H9 (cell line): ENCODE data around the gene TLL2. TPM values are rescaled to one million over a fixed set of nuclear protein-coding genes. Genes with fewer than 3 reads are reported as not detected.
A peak's percentile ranks its signal among the peaks of the same experiment; 100 is the strongest.

Experiments used
- DNase-seq: peaks from one replicate; pipeline ENCODE4 v3.0.0-alpha.2; 2017
- H2AFZ ChIP-seq: one replicate; pipeline ENCODE4 v1.6.1; 2013; ENCODE audit warnings: mild to moderate bottlenecking, low read length, control low read depth, moderate library complexity
- H2AK5ac ChIP-seq: 2 replicates; pipeline ENCODE4 v1.6.1; 2013; ENCODE audit warnings: low read length, control low read depth, mixed read lengths; ENCODE audit not compliant: insufficient read length
- H2BK120ac ChIP-seq: one replicate; pipeline ENCODE4 v1.6.1; 2013; ENCODE audit warnings: low read depth, mild to moderate bottlenecking, low read length, control low read depth, inconsistent platforms; ENCODE audit not compliant: poor library complexity, severe bottlenecking
- H2BK12ac ChIP-seq: 2 replicates; pipeline ENCODE4 v1.6.1; 2013; ENCODE audit warnings: low read length, control low read depth, mixed read lengths, low read depth; ENCODE audit not compliant: insufficient read length
- H2BK15ac ChIP-seq: 2 replicates; pipeline ENCODE4 v1.6.1; 2013; ENCODE audit warnings: low read depth, low read length, control low read depth
- H2BK20ac ChIP-seq: one replicate; pipeline ENCODE4 v1.6.1; 2013; ENCODE audit warnings: low read depth, mild to moderate bottlenecking, low read length, control low read depth, inconsistent platforms; ENCODE audit not compliant: poor library complexity, severe bottlenecking
- H2BK5ac ChIP-seq: 2 replicates; pipeline ENCODE4 v1.6.1; 2013; ENCODE audit warnings: low read length, control low read depth, mixed read lengths; ENCODE audit not compliant: insufficient read length
- H3K14ac ChIP-seq: 2 replicates; pipeline ENCODE4 v1.6.1; 2013; ENCODE audit warnings: low read length, control low read depth; ENCODE audit not compliant: insufficient read depth
- H3K18ac ChIP-seq: 2 replicates; pipeline ENCODE4 v1.6.1; 2013; ENCODE audit warnings: low read depth, mild to moderate bottlenecking, mixed read lengths, low read length, control low read depth; ENCODE audit not compliant: insufficient read length
- H3K23ac ChIP-seq: 2 replicates; pipeline ENCODE4 v1.6.1; 2013; ENCODE audit warnings: low read length, control low read depth, mixed read lengths, low read depth; ENCODE audit not compliant: insufficient read length
- H3K23me2 ChIP-seq: 2 replicates; pipeline ENCODE4 v1.6.1; 2013; ENCODE audit warnings: low read depth, mild to moderate bottlenecking, mixed read lengths, low read length, control low read depth; ENCODE audit not compliant: insufficient read length, poor library complexity, severe bottlenecking
- H3K27ac ChIP-seq: 2 replicates; pipeline ENCODE4 v1.5.1; 2013; ENCODE audit warnings: low read length, control low read depth, mixed read lengths, low read depth; ENCODE audit not compliant: insufficient read length
- H3K27me3 ChIP-seq: 2 replicates; pipeline ENCODE4 v1.6.1; 2013; ENCODE audit warnings: low read length, control low read depth, inconsistent platforms; ENCODE audit not compliant: insufficient read depth
- H3K4ac ChIP-seq: 2 replicates; pipeline ENCODE4 v1.6.1; 2013; ENCODE audit warnings: low read depth, mild to moderate bottlenecking, control low read depth, inconsistent platforms, low read length, moderate library complexity
- H3K4me1 ChIP-seq: 2 replicates; pipeline ENCODE4 v1.6.1; 2013; ENCODE audit warnings: low read length, control low read depth, inconsistent platforms; ENCODE audit not compliant: insufficient read depth
- H3K4me2 ChIP-seq: 2 replicates; pipeline ENCODE4 v1.6.1; 2013; ENCODE audit warnings: low read length, control low read depth, mixed read lengths; ENCODE audit not compliant: insufficient read length, insufficient read depth
- H3K56ac ChIP-seq: 2 replicates; pipeline ENCODE4 v1.6.1; 2013; ENCODE audit warnings: low read depth, mild to moderate bottlenecking, mixed read lengths, low read length, control low read depth; ENCODE audit not compliant: insufficient read length
- H3K79me1 ChIP-seq: 2 replicates; pipeline ENCODE4 v1.6.1; 2013; ENCODE audit warnings: low read depth, mild to moderate bottlenecking, moderate library complexity, low read length, control low read depth, inconsistent platforms; ENCODE audit not compliant: insufficient read depth, poor library complexity, severe bottlenecking
- H3K79me2 ChIP-seq: 2 replicates; pipeline ENCODE4 v1.6.1; 2013; ENCODE audit warnings: low read length, control low read depth, inconsistent platforms; ENCODE audit not compliant: insufficient read depth
- H3K9ac ChIP-seq: 2 replicates; pipeline ENCODE4 v1.6.1; 2013; ENCODE audit warnings: low read length, control low read depth, mixed read lengths; ENCODE audit not compliant: insufficient read length; ENCODE audit errors: extremely low read depth
- H3K9me3 ChIP-seq: one replicate; pipeline ENCODE4 v1.6.1; 2013; ENCODE audit warnings: low read depth, low read length, inconsistent platforms; ENCODE audit not compliant: control insufficient read depth
- H3T11ph ChIP-seq: one replicate; pipeline ENCODE4 v1.6.1; 2013; ENCODE audit warnings: mild to moderate bottlenecking, low read length, control low read depth, inconsistent platforms
- H4K20me1 ChIP-seq: one replicate; pipeline ENCODE4 v1.6.1; 2013; ENCODE audit not compliant: control insufficient read depth, insufficient read length, insufficient read depth
- H4K5ac ChIP-seq: 2 replicates; pipeline ENCODE4 v1.6.1; 2013; ENCODE audit warnings: low read depth, mild to moderate bottlenecking, mixed read lengths, low read length, control low read depth; ENCODE audit not compliant: insufficient read length
- H4K8ac ChIP-seq: replicated peaks from 2 replicates; pipeline ENCODE4 v1.6.1; 2013; ENCODE audit warnings: low read length, control low read depth, mixed read lengths, low read depth; ENCODE audit not compliant: insufficient read length
- H4K91ac ChIP-seq: 2 replicates; pipeline ENCODE4 v1.6.1; 2013; ENCODE audit warnings: low read depth, mild to moderate bottlenecking, moderate library complexity, mixed read lengths, low read length, control low read depth; ENCODE audit not compliant: insufficient read length
- H3K27ac Mint-ChIP-seq, 3 experiments: 2 replicates in 2 of 3; 3 replicates in 1 of 3; pipeline ENCODE4 v1.8.0; 2020 to 2021; ENCODE audit warnings: mixed read lengths in 3 of 3, mild to moderate bottlenecking in 1 of 3, moderate library complexity in 1 of 3
- H3K27me3 Mint-ChIP-seq: 2 replicates; pipeline ENCODE4 v1.8.0; 2021; ENCODE audit warnings: low read depth, mild to moderate bottlenecking, moderate library complexity, mixed read lengths
- H3K36me3 Mint-ChIP-seq, 3 experiments: 2 replicates in 2 of 3; 3 replicates in 1 of 3; pipeline ENCODE4 v1.8.0; 2020 to 2021; ENCODE audit warnings: low read depth in 3 of 3, mixed read lengths in 3 of 3; ENCODE audit not compliant: insufficient read depth in 1 of 3
- H3K4me1 Mint-ChIP-seq, 2 experiments: 2 replicates each; pipeline ENCODE4 v1.8.0; 2020; ENCODE audit warnings: mixed read lengths in 2 of 2
- H3K4me3 Mint-ChIP-seq, 2 experiments: 2 replicates in 1 of 2; 3 replicates in 1 of 2; pipeline ENCODE4 v1.8.0; 2020 to 2021; ENCODE audit warnings: mild to moderate bottlenecking in 2 of 2, mixed read lengths in 2 of 2, moderate library complexity in 1 of 2
- H3K9me3 Mint-ChIP-seq, 2 experiments: 2 replicates in 1 of 2; 3 replicates in 1 of 2; pipeline ENCODE4 v1.8.0; 2020; ENCODE audit warnings: mild to moderate bottlenecking in 2 of 2, mixed read lengths in 2 of 2, moderate library complexity in 1 of 2
- WGBS: extraction: QIAGEN DNeasy Blood & Tissue Kit; methylation state at CpG from one replicate; pipeline ENCODE4 v1.1.7; 2013; ENCODE audit warnings: missing lambda C conversion rate, low lambda C conversion rate, mixed read lengths; ENCODE audit not compliant: insufficient read length; ENCODE audit errors: extremely low coverage; 5-methylcytosine and 5-hydroxymethylcytosine counted together
- total RNA-seq: library from RNA; stranded (reverse); gene quantifications from 2 replicates; pipeline ENCODE4 v1.2.1, GENCODE V29; 2021
- TF ChIP-seq, protein P1 (sequence below): fragments of 200-600 bp; sonication (generic); conservative IDR thresholded peaks from 3 replicates; pipeline ENCODE4 v1.8.0; 2021; ENCODE audit warnings: antibody characterized with exemption, mild to moderate bottlenecking

Gene TLL2
- total RNA-seq, 1 experiment from 2014 or later = 1.4 TPM

DNA sequence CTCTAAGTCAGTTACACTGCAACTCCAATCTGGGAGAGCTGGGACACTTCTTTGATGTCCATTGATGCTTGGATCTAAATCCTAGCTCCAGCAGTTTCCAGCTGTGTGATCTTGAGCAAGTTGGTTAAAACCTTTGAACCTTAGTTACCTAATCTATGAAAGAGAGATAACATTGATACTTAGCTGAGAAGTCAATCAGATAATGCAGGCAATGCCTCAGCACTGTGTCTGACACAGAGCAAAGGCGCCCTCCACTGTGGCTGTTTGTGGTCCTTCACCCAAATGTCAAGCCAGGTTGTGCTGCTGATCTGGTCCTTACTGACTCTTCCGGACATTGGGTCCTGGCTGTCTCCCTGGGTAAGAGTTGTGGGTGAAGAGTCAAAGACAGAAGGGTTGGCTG is 189.3 kb downstream of the TLL2 start:
- Histone ChIP-seq H4K8ac (no peak overlapping the region), H2AK5ac (no peak overlapping the region), H3K23ac (no peak overlapping the region), H3K4me1 (peaks cover 3% of the 10 kb centered on the region; the same call in 1 of the 2 replicates), H3K9ac (no peak overlapping the region), H3T11ph (no peak overlapping the region), H3K56ac (no peak overlapping the region), H3K4ac (no peak overlapping the region), H3K27me3 (no peaks in the 10 kb centered on the region), H4K5ac (no peak overlapping the region), H2AFZ (no peak overlapping the region), H3K14ac (no peak overlapping the region), H3K18ac (no peak overlapping the region), H3K79me1 (no peaks in the 10 kb centered on the region), H4K20me1 (no peaks in the 10 kb centered on the region), H3K4me2 (no peak overlapping the region), H3K23me2 (no peaks in the 10 kb centered on the region), H3K79me2 (no peaks in the 10 kb centered on the region), H2BK5ac (no peak overlapping the region), H3K9me3 (no peaks in the 10 kb centered on the region), H2BK15ac (no peak overlapping the region), H2BK12ac (no peak overlapping the region), H2BK20ac (peak overlapping the region; percentile 6), H3K27ac (no peak overlapping the region), H2BK120ac (no peak overlapping the region), H4K91ac (no peak overlapping the region)
- no CpG with 5 or more reads among the region's 2 CpGs for WGBS
- Mint-ChIP-seq H3K4me1 (peaks cover 10 to 11% of the 10 kb centered on the region in 2 experiments), H3K27me3 (no peaks in the 10 kb centered on the region; the same call in none of the 2 replicates), H3K36me3 (no peaks in the 10 kb centered on the region), H3K4me3 (no peak overlapping the region), H3K9me3 (no peaks in the 10 kb centered on the region), H3K27ac (no peak overlapping the region)
- no peak for DNase-seq
- TF ChIP-seq, protein P1, sequence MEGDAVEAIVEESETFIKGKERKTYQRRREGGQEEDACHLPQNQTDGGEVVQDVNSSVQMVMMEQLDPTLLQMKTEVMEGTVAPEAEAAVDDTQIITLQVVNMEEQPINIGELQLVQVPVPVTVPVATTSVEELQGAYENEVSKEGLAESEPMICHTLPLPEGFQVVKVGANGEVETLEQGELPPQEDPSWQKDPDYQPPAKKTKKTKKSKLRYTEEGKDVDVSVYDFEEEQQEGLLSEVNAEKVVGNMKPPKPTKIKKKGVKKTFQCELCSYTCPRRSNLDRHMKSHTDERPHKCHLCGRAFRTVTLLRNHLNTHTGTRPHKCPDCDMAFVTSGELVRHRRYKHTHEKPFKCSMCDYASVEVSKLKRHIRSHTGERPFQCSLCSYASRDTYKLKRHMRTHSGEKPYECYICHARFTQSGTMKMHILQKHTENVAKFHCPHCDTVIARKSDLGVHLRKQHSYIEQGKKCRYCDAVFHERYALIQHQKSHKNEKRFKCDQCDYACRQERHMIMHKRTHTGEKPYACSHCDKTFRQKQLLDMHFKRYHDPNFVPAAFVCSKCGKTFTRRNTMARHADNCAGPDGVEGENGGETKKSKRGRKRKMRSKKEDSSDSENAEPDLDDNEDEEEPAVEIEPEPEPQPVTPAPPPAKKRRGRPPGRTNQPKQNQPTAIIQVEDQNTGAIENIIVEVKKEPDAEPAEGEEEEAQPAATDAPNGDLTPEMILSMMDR = peak; percentile 15; the same call in 1 of the 3 replicates
